ENCODE data around the gene NR1I3. TPM values are rescaled to one million over a fixed set of nuclear protein-coding genes. Genes with fewer than 3 reads are reported as not detected.

NR1I3 gene
- total and polyA plus RNA-seq, 2 donors (not counting 1 experiment from before 2014, with no cell fraction given), result not detected

GRCh38 chr1:161200992-161201835 is 36.8 kb downstream of the NR1I3 start:
- no peaks in the 10 kb centered on the region for H3K27me3 Mint-ChIP-seq
- peak overlapping the region; percentile 91 for H3K4me2 ChIP-seq (replicated peaks; ENCODE audit: low read depth, low read length, poor library complexity, severe bottlenecking)
- H3K9me3 ChIP-seq (ENCODE audit: control extremely low read depth in 1 of 3, control insufficient read depth in 2 of 3, insufficient read depth in 1 of 3, low read length in 2 of 3), result no peaks in the 10 kb centered on the region
- no peaks in the 10 kb centered on the region for H3K27me3 ChIP-seq (replicated peaks in 1 of 4; ENCODE audit: control extremely low read depth in 1 of 4, control insufficient read depth in 3 of 4, insufficient read depth in 4 of 4, low read length in 3 of 4)
- peak overlapping the region; percentile 77 to 99 (median 88) for H3K4me3 ChIP-seq (ENCODE audit: control extremely low read depth in 1 of 5, extremely low read depth in 1 of 5, insufficient read depth in 1 of 5, low read depth in 2 of 5, low read length in 4 of 5)
- TF ChIP-seq EZH2 (IDR thresholded peaks at IDR 0.05; ENCODE audit: borderline replicate concordance, insufficient read depth, low read depth, low read length, poor library complexity, severe bottlenecking), result no peak
- TF ChIP-seq, protein P1, sequence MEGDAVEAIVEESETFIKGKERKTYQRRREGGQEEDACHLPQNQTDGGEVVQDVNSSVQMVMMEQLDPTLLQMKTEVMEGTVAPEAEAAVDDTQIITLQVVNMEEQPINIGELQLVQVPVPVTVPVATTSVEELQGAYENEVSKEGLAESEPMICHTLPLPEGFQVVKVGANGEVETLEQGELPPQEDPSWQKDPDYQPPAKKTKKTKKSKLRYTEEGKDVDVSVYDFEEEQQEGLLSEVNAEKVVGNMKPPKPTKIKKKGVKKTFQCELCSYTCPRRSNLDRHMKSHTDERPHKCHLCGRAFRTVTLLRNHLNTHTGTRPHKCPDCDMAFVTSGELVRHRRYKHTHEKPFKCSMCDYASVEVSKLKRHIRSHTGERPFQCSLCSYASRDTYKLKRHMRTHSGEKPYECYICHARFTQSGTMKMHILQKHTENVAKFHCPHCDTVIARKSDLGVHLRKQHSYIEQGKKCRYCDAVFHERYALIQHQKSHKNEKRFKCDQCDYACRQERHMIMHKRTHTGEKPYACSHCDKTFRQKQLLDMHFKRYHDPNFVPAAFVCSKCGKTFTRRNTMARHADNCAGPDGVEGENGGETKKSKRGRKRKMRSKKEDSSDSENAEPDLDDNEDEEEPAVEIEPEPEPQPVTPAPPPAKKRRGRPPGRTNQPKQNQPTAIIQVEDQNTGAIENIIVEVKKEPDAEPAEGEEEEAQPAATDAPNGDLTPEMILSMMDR (IDR thresholded peaks at IDR 0.05), result no peak
- H3K79me2 ChIP-seq (ENCODE audit: control insufficient read depth, insufficient read depth, low read length), result peaks cover 38% of the 10 kb centered on the region
- WGBS (ENCODE audit: insufficient coverage), result 89% methylated on average over 13 of the region's 13 CpGs
- H3K36me3 ChIP-seq (replicated peaks in 1 of 2; ENCODE audit: control extremely low read depth in 1 of 2, control insufficient read depth in 1 of 2, extremely low read depth in 1 of 2, insufficient read depth in 2 of 2, low read length in 1 of 2), result peaks cover 0 to 10% of the 10 kb centered on the region in 2 experiments
- H4K20me1 ChIP-seq (ENCODE audit: control insufficient read depth, insufficient read depth, low read length, poor library complexity, severe bottlenecking), result no peaks in the 10 kb centered on the region
- intact Hi-C loops (cut with micrococcal nuclease), result loop anchor here (5.0 kb wide), 2 partner anchors 106 to 166 kb away; partner anchors contain the start of genes CFAP126 and MPZ
- no peaks in the 10 kb centered on the region for H3K9me3 Mint-ChIP-seq (ENCODE audit: insufficient read depth)
- H3K4me1 ChIP-seq (ENCODE audit: control insufficient read depth in 2 of 2, insufficient read depth in 2 of 2, low read length in 2 of 2), result peaks cover 16 to 31% of the 10 kb centered on the region in 2 donors
- H3K9ac ChIP-seq (ENCODE audit: low read length), result peak overlapping the region; percentile 90
- CTCF ChIA-PET, result interaction anchor here (0.8 to 3.9 kb wide), 16 partner anchors 9 to 199 kb away, joined by 3 to 23 read pairs (median 4); partner anchors contain the start of genes PPOX and TOMM40L
- H3K4me1 Mint-ChIP-seq, result peaks cover 36% of the 10 kb centered on the region
- POLR2A ChIA-PET, result interaction anchor here (0.5 to 2.5 kb wide), 10 partner anchors 10 to 549 kb away, joined by 3 to 21 read pairs (median 4); partner anchors contain the start of genes DUSP12, PPOX, TOMM40L and UFC1
- ATAC-seq (ENCODE audit: low read depth), result no peak
- peak overlapping the region; percentile 96 for H3K4me3 Mint-ChIP-seq
- DNase-seq, result no peak
- H3K27ac Mint-ChIP-seq, result peak overlapping the region; percentile 97
- H3K27ac ChIP-seq (ENCODE audit: low read length in 2 of 2), result peak overlapping the region; percentile 81 to 88
- H2AFZ ChIP-seq (ENCODE audit: insufficient read depth, low read depth, low read length, poor library complexity, severe bottlenecking), result peak overlapping the region; percentile 95
